Measurements from ENCODE around the gene HSBP1.

HSBP1 gene

DNA sequence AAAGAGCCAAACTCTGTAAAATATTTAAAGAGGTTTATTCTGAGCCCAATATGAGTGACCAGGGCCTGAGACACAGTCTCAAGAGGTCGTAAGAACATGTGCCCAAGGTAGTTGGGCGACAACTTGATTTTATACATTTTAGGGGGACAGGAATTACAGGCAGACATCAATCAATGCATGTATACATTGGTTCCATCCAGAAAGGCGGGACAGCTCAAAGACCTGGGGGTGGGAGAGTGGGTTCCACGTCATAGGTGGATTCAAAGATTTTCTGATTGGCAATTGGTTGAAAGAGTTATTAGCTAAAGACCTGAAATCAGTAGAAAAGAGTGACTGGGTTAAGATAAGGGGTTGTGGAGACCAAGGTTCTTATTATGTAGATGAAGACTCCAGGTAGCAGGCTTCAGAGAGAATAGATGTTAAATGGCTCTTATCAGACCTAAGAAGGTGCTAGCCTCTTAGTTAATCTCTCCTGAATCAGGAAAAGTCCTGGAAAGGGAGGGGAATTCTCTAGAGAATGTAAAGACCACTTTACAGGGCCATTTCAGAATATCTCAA lies 32.4 kb downstream of the HSBP1 start:
- no peak for DNase-seq

DNA sequence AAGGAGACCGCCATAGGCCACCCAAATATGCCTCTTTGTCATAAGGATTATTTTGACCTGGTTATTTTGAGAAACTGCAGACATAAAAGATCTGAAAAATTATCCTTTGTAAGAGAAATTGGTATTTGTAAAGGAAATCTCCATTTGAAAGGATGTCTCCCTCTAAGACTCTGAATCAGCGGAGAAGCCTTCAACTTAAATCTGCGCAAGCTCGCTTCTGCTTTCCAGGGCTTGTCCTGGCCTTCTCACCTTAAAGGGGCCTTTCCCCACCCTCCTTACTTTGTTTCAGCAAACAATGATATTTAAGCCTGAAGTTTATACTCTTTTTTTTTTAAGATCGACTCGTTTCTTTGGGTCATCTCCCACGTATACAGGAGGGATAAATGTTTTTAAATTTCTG lies 34.5 kb downstream of the HSBP1 start:
- DNase-seq: no peak

DNA sequence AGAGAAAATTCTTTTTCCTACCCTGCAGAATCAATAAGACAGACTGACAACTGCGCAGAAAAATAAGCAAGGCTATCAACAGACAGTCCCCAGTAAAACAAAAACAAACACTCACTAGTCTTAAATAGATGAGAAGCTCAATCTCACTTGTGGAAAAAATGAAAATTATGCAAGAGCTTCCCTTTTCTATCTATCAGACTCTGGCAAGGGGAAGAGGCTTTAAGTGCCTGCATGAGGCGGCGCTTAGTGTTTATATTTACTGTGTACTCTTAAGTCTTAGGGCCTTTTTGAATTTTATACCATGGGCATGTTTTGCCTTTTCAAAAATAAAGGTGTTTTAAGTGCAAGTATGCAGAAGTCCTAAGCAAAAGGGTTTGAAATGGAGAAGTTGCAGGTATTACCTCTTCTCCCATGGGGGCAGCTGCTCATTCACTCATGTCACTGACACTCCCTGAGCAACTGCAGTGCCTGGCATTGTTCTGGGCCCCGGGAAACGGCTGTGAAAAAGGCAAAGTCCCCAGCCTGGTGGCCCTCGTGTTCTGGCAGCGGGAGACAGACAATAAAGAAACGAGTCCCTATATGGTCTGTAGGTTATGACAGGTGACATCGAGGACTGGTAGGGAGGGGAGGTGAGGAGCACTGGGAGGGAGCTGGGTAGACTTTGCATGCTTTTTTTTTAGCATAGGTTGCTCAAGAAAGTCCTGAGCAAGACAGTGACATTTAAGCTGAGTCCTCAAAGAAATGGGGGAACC lies 35.2 kb downstream of the HSBP1 start:
- no peak for DNase-seq

DNA sequence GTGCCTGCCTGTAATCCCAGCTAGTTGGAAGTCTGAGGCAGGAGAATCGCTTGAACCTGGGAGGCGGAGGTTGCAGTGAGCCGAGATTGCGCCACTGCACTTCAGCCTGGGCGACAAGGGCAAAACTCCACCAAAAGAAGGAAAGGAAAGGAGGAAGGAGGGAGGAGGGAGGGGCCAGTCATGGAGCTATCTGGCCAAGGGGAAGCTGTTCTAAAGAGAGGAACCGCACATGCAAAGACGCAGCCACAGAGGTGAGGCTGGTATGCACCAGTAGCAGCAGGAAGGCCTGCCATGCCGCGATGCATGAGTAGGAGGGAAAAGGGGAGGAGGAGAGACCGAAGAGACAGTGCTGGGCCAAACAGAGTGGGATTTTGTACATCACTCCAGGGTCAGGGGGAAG lies 35.9 kb downstream of the HSBP1 start:
- no peak for DNase-seq

DNA sequence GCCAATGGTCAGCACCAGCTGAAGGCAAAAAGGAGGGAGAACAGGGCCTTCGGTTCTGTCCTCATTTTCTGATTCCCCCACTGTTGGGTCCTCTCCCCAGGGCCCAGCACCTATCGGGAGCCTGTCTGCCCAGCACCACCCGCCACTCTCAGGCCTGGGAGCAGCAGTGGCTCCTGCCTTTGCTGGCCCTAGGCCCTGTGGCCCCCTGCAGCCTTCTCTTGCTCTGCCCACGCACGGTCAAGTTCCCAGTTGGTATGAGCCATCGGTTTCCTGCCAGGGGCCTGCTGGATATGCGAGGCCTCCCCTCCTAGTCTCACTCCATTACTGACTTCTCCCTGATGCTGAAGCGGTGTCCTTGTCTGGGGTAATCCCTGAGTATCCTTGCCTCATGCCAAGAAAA lies 37.5 kb downstream of the HSBP1 start:
- DNase-seq: no peak

DNA sequence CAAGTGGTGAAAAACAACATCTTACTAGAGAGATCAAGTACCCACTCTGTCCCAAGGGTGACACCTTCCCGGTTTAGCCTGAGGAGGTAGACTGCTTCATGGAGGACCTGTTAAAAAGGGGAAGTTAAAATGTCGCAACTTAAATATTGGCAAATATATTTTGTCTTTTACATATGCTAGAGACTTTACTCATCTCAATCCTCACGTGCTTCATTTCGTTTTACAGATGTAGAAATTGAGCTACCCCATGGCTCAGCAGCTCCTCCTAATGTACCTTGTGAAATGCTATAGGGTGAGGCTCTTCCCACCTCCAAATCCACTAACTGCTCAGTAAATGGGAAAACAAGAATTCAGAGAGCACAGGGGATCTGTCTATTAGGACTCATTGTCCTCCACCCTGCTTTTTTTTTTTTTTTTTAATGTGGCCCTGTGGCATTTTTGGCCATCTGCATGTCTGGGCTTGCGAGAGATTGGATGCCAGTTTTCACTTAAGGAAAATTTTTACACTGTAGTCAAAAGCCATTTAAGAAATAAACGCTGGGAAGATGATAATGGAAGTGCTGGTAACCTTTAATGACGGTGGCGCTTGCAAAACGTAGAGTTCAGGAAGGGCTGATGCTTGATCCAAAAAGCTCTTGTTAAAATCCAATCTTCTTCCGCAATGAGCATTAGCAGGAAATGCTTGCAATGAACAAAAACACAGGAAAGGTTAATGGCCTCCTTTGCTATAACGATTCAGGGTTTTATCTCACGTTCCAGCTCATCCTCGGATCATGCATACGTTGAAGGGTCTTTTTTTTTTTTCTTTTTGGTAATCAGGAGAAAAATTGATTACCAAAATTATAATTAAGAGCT lies 39.8 kb downstream of the HSBP1 start:
- no peak for DNase-seq

DNA sequence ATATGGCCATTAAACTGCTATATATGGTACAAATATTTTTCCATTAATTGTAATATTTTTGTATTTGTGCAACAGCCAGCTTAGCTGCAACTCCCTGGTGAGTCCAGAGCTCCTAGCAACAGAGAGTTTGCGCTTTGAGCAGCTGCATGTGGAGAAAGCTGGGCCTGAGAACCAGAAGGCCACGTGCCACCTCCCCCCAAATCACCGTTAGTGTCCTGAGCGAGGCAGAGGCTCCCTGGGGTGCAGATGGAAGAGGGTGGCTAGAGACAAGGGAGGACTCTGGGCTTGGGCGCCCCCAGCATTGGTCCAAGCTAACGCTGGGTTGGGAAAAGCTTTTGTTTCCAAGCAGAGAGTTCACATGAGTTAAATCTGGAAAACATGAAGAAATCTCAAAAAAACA lies 41.6 kb downstream of the HSBP1 start:
- DNase-seq: no peak

DNA sequence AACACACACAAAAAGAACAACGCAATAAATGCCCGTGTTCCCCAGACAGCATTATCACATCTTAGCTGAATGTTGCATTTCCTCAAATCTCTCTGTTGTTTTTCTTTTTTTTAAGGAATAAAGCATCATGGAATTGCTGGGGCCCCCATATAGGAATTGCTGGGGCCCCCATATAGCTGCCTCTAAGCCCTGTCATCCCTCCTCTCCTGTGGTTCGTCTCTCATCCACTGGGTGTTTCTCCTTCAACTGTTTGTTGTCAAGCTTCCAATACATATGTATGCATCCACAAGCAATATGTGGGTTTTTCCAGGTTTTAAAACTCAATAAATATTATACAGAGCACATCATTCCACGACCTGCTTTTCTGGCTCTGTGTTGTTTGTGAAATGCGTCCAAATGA lies 43.2 kb downstream of the HSBP1 start:
- no peak for DNase-seq

DNA sequence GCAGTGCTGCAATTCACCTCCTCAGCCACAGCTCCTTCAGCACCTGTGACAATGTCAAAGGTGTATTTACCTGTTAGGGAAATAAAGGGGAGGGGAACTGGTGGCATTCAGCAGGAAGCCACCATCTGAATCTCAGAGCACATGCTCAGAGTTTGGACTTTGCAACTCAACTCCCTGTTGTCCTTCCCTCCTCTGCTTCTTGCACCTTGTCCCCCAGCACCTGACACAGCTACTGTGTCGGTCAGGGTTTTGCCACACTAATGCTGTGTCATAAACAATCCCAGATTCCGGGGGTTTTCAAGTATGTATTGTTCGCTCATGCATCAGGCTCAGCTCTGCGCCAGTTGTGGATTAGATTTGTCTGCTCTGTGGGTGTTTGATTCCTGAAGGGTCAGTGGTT lies 43.7 kb downstream of the HSBP1 start:
- no peak for DNase-seq

DNA sequence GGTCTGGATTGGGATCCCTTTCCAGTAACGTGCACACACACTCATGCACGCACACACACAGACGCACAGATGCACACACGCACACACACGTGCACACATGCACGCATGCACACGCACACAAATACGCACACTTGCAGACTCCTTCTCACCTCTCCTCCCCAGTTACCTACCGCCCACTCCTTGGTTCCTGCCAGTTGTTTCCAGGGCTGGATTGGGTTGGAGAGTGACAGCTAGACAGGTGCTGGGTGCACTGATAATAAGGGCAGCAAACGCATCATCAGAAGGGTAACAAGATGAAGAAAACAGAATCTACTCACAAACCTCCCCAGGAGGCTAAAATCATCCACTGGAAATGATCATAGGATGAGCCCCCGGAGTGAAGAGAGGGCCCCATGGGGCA lies 45.0 kb downstream of the HSBP1 start:
- DNase-seq: no peak

DNA sequence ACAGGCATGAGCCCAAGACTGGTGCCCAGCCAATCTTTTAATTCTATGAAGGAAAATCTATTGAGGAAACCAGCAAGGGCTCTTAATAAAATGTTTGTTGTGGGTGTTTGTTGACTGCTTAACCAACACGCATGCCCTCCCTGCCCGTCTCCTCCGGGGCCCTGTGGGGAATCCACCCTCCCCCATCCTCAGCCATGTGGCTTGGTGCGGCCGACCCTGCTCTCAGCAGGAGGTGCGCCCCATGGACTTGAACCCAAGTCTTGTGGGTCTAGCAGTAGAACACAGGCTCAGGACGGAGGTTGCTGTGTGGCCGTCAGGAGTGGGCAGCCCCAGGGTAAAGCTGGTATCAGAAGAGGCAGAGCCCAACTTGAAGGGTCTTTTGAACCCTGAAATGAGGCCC lies 46.1 kb downstream of the HSBP1 start:
- no peak for DNase-seq

DNA sequence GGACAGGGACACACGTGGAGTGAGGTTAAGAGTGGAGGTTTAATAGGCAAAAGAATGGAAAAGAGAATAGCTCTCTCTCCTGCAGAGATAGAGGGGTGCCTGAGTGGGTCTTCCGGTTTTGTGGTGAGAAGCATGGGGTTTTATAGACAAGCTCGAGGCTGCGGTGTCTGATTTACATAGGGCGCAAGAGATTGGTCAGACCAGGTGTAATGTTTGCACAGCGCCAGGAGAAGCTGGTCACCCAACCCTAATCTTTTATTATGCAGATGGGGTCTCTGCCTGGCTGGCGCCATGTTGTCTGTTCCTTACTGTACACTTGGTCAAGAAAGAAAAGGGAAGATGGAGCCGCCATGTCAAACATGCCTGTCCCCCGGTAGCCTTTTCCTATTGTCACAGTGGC lies 46.6 kb downstream of the HSBP1 start:
- DNase-seq: no peak

DNA sequence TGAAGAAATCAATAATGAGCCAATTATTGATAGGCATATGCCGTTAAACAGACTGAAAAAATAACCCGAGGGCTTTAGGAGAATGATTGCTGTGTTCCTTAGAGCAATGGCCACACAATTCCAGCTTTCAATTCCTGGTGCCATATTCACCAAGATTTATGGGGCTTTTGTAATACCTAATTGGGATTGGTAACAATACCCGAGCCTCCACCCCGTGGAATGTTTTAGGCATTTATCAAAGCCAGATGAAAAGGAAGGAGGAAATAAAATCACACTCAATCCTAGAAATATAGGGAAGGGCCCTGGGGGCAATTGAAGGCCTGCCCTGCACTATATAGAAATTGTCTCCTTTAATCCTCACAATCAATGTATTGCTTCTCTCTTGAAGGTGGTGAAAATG lies 49.0 kb downstream of the HSBP1 start:
- no peak for DNase-seq

DNA sequence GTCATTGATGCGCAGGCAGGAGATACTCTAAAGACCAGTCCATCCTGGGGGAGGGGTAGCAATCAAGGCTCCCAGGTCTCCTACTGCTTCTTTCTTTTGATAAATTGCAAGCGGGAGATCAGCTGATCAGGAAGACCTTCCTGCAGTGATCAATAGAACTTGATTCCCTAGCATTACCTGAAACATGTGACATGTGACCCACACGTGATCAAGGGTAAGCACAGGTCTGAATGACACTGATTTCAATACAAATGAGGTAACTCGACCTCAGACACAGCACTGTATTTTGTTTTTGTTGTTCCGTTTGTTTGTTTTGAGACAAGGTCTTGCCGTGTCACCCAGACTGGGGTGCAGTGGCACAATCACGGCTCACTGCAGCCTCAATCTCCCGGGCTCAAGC lies 51.5 kb downstream of the HSBP1 start:
- DNase-seq: no peak

DNA sequence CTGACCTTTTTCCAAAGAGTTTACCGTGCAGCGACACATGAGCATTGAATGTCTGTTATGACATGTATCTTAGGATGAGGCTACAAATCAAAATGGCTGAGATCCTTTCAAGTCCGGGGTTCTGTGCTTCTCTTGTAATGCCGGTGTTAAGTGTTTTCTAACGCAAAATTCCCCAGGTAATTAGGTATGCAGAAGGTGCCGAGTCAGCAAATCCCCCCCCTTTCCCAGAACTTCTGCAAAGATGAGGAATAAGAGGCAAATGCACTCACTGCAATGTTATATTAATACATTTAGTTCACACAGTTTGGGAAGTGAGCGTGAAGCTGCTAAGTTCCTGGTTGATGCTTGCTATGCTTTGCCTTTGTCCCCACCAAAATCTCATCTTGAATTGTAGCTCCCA lies 54.9 kb downstream of the HSBP1 start:
- no peak for DNase-seq

DNA sequence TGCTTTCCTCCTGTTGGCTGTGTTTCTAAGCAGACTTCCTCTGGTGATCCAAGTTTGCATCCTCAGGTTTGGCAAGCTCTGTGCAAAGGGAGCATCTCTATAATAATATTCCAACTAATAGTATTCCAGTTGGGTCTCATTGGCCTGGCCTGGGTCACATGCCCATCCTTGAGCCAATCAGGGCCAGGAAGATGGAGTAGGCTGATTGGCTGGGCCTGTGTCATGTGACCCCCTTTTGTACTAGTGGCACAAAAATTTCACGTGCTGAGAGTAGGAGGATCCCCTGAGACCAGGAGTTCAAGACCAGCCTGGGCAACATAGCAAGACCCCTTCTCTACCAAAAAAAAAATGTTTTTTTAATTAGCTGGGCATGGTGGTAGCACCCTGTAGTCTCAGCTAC lies 55.9 kb downstream of the HSBP1 start:
- no peak for DNase-seq

All from NCI-H748 treated with DMSO at 0.1 percent for 48 hours (cell line).